OCI-LY1 (cell line): ENCODE data around the gene HIPK3.

ENCODE experiments used
- H2AFZ ChIP-seq: fragments of 200-600 bp; sonication (generic), shearing (Covaris generic); 2 replicates; pipeline ENCODE4 v1.6.0; 2014; ENCODE audit warnings: antibody characterized with exemption, mild to moderate bottlenecking, low read length
- H3F3A ChIP-seq: fragments of 200-600 bp; sonication (generic), shearing (Covaris generic); 2 replicates; pipeline ENCODE4 v1.6.0; 2014; ENCODE audit warnings: mild to moderate bottlenecking, antibody characterized with exemption, low read length, moderate library complexity; ENCODE audit not compliant: insufficient read depth
- H3K27ac ChIP-seq: fragments of 200-600 bp; sonication (generic); 2 replicates; pipeline ENCODE4 v1.5.1; 2014; ENCODE audit warnings: low read length, mixed run types, mild to moderate bottlenecking, low read depth; ENCODE audit not compliant: poor library complexity, severe bottlenecking
- H3K27me3 ChIP-seq: fragments of 200-600 bp; sonication (generic); 2 replicates; pipeline ENCODE4 v1.6.0; 2014; ENCODE audit warnings: antibody characterized with exemption, mild to moderate bottlenecking, low read length, moderate library complexity; ENCODE audit not compliant: insufficient read depth
- H3K36me3 ChIP-seq: fragments of 200-600 bp; sonication (generic); 2 replicates; pipeline ENCODE4 v1.6.1; 2014; ENCODE audit warnings: mild to moderate bottlenecking, antibody characterized with exemption, low read length, moderate library complexity, mixed read lengths; ENCODE audit not compliant: insufficient read depth
- H3K4me1 ChIP-seq: fragments of 200-600 bp; sonication (generic); 2 replicates; pipeline ENCODE4 v1.5.1; 2014; ENCODE audit warnings: mild to moderate bottlenecking, low read length, moderate library complexity; ENCODE audit not compliant: insufficient read depth, severe bottlenecking
- H3K4me2 ChIP-seq: fragments of 200-600 bp; sonication (generic), shearing (Covaris generic); 2 replicates; pipeline ENCODE4 v1.6.1; 2014; ENCODE audit warnings: low read length
- H3K4me3 ChIP-seq: fragments of 200-600 bp; sonication (generic); 2 replicates; pipeline ENCODE4 v1.5.1; 2014; ENCODE audit warnings: low read length, low read depth, mild to moderate bottlenecking, mixed read lengths; ENCODE audit not compliant: poor library complexity, severe bottlenecking
- H3K79me2 ChIP-seq: fragments of 200-600 bp; shearing (Covaris generic); 2 replicates; pipeline ENCODE4 v1.6.1; 2016; ENCODE audit warnings: mixed run types, low read length, mixed read lengths; ENCODE audit not compliant: insufficient read depth
- H3K9ac ChIP-seq: fragments of 200-600 bp; sonication (generic), shearing (Covaris generic); 2 replicates; pipeline ENCODE4 v1.6.1; 2014; ENCODE audit warnings: mild to moderate bottlenecking, low read length, mixed read lengths
- H3K9me2 ChIP-seq: fragments of 200-600 bp; sonication (generic), shearing (Covaris generic); 2 replicates; pipeline ENCODE4 v1.6.1; 2014; ENCODE audit warnings: low read depth, mild to moderate bottlenecking, low read length, mixed read lengths
- H3K9me3 ChIP-seq: fragments of 200-600 bp; shearing (Covaris generic); 2 replicates; pipeline ENCODE4 v1.6.1; 2014; ENCODE audit warnings: low read length, mixed read lengths
- H4K20me1 ChIP-seq: fragments of 200-600 bp; sonication (generic), shearing (Covaris generic); 2 replicates; pipeline ENCODE4 v1.6.0; 2016; ENCODE audit warnings: mild to moderate bottlenecking, low read length; ENCODE audit not compliant: insufficient read depth
- CTCF ChIP-seq: fragments of 200-600 bp; sonication (generic), shearing (Covaris generic); IDR thresholded peaks from 2 replicates; pipeline ENCODE4 v1.5.1; 2017; ENCODE audit warnings: mild to moderate bottlenecking, antibody characterized with exemption, low read length, moderate library complexity, mixed read lengths
- EZH2 ChIP-seq: fragments of 200-600 bp; sonication (generic), shearing (Covaris generic); IDR thresholded peaks from 2 replicates; pipeline ENCODE4 v1.8.0; 2017; ENCODE audit warnings: borderline replicate concordance, mixed run types, mild to moderate bottlenecking, antibody characterized with exemption, low read length, moderate library complexity, mixed read lengths

The HIPK3 gene

GRCh38 chr11:33315822-33316221 lies 58.6 kb downstream of the HIPK3 start:
- H3K27ac ChIP-seq, result no peak overlapping the region
- H3F3A ChIP-seq, result no peaks in the 10 kb centered on the region
- H3K9me2 ChIP-seq, result no peaks in the 10 kb centered on the region
- no peaks in the 10 kb centered on the region for H3K9me3 ChIP-seq
- no peaks in the 10 kb centered on the region for H4K20me1 ChIP-seq
- H3K79me2 ChIP-seq, result peaks cover 10% of the 10 kb centered on the region
- no peak overlapping the region for H2AFZ ChIP-seq
- no peak overlapping the region for H3K9ac ChIP-seq
- TF ChIP-seq EZH2, result no peak
- no peak for TF ChIP-seq CTCF
- no peaks in the 10 kb centered on the region for H3K36me3 ChIP-seq
- no peaks in the 10 kb centered on the region for H3K27me3 ChIP-seq
- no peak overlapping the region for H3K4me3 ChIP-seq
- H3K4me2 ChIP-seq, result no peak overlapping the region
- H3K4me1 ChIP-seq, result no peaks in the 10 kb centered on the region

GRCh38 chr11:33317662-33318061 lies 60.5 kb downstream of the HIPK3 start:
- Histone ChIP-seq H3K9me2 (no peaks in the 10 kb centered on the region), H3K27ac (no peak overlapping the region), H3K4me3 (no peak overlapping the region), H2AFZ (no peak overlapping the region), H3K9ac (no peak overlapping the region), H3K9me3 (no peaks in the 10 kb centered on the region), H3F3A (no peaks in the 10 kb centered on the region), H4K20me1 (no peaks in the 10 kb centered on the region), H3K4me2 (no peak overlapping the region), H3K79me2 (peaks cover 10% of the 10 kb centered on the region), H3K27me3 (no peaks in the 10 kb centered on the region), H3K36me3 (no peaks in the 10 kb centered on the region), H3K4me1 (peaks cover 9% of the 10 kb centered on the region)
- TF ChIP-seq EZH2, result no peak

GRCh38 chr11:33320016-33320813 lies 63.0 kb downstream of the HIPK3 start:
- peaks cover 9% of the 10 kb centered on the region for H3K4me1 ChIP-seq
- no peak overlapping the region for H2AFZ ChIP-seq
- H3K9ac ChIP-seq, result no peak overlapping the region
- no peaks in the 10 kb centered on the region for H3K9me2 ChIP-seq
- H3K4me2 ChIP-seq, result no peak overlapping the region
- no peak overlapping the region for H3K4me3 ChIP-seq
- peaks cover 14% of the 10 kb centered on the region; the same call in 1 of the 2 replicates for H3K79me2 ChIP-seq
- TF ChIP-seq CTCF (no peak), EZH2 (no peak)
- H4K20me1 ChIP-seq, result no peaks in the 10 kb centered on the region
- no peaks in the 10 kb centered on the region for H3K36me3 ChIP-seq
- no peaks in the 10 kb centered on the region for H3K27me3 ChIP-seq
- no peaks in the 10 kb centered on the region for H3K9me3 ChIP-seq
- no peak overlapping the region for H3K27ac ChIP-seq
- H3F3A ChIP-seq, result no peaks in the 10 kb centered on the region
